ENCODE results near the gene GANC.
"Not testable (repeated sequence)": the region's sequence is repeated elsewhere in the genome, so short reads cannot be mapped to it uniquely, and the experiment has no call there.

GANC gene, protein sequence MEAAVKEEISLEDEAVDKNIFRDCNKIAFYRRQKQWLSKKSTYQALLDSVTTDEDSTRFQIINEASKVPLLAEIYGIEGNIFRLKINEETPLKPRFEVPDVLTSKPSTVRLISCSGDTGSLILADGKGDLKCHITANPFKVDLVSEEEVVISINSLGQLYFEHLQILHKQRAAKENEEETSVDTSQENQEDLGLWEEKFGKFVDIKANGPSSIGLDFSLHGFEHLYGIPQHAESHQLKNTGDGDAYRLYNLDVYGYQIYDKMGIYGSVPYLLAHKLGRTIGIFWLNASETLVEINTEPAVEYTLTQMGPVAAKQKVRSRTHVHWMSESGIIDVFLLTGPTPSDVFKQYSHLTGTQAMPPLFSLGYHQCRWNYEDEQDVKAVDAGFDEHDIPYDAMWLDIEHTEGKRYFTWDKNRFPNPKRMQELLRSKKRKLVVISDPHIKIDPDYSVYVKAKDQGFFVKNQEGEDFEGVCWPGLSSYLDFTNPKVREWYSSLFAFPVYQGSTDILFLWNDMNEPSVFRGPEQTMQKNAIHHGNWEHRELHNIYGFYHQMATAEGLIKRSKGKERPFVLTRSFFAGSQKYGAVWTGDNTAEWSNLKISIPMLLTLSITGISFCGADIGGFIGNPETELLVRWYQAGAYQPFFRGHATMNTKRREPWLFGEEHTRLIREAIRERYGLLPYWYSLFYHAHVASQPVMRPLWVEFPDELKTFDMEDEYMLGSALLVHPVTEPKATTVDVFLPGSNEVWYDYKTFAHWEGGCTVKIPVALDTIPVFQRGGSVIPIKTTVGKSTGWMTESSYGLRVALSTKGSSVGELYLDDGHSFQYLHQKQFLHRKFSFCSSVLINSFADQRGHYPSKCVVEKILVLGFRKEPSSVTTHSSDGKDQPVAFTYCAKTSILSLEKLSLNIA (N-terminal part only)

DNA sequence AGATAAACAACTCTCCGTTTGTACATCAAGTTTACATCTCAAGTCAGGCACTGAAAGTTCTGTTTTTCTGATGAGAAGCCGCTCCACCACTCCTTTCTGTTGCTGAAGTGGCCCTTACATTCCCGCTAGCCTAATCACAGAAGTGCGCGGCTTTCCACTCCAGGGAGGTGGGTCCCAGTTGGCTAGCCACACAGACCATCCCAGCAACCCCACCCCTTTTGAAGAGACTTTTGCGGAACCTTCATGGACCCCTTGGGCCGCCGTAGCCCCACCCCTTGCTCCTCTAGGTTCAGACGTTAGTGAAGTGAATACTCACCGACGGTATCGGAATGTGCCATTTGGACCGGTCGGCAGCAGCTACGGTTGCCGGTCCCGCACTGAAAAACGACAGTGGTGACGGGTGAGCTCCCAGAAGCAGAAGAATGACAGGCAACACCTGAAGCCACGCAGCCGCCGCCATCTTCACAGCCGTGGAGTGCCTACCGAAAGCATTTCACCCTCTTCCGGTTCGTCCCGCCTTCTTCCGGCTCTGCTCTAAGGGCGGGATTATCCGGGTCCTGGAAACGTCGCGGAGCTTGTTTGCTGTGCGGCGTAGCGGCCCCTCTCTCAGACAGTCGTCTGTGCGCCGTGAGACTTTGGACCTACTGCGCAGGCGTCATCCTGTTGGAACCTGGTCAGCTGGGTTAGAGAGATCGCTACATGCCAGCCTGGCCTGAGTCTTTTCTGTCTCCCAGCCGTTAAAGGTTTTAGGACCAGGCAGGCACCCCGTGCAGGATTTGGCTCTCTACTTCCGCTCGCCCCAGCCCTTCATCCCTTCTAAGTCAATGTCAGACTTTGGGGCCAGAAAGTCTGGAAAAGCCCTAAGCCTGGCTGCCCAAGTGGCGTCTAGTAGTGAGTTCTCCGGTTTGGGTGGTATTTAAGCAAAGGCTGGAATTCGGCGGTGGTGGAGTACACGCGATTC lies at the start of gene GANC, which contains the start of gene TMEM87A:
TSS of gene GANC (plus strand) at position 263 of the 961 bp plus-strand sequence. CDS start 1,281 bp downstream, outside the sequence.
TSS of gene TMEM87A (minus strand) at position 495 of the 961 bp plus-strand sequence. CDS start at position 460, 35 bp downstream.
- in situ Hi-C loops (cut with HindIII; ENCODE audit: low sequenced_read_pairs), result no loop called here

DNA sequence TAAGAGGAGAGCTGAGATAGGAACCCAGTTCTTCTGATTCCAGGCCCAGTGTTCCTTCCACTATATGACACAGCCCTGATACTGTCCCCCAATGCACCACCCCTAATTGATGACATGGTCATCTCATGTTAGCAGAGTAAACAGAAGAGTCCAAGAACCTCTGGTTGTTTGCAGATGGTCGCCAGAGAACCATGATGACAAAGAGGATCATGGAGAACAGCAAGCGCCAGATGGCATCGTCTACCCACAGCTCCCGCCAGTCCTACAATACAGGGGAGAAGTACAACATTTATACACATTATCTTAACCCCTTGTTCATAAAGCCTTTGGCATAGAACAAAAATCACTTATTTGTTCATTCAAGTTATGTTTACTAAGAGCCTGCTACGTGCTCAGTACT lies 46.4 kb upstream of the GANC start:
- in situ Hi-C loops (cut with HindIII; ENCODE audit: low sequenced_read_pairs), result no loop called here

DNA sequence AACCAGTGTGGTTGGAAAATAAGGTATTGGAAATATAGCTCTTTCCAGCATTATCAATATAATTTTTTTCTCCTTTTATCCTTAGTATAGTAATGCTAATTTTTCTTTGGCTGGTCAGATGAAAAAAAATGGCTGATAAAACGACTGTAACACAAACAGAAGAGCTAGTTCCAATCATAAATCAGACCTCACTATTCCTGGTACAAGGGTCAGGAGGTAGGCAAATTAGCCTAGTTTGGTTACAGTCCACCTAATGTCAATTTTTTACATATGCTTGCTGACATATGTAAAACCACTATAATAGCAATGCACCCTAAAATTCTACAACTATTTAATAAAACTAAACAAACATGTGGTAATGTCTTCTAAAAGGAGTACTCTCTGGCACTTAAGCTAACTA lies 45.0 kb upstream of the GANC start:
- in situ Hi-C loops (cut with HindIII; ENCODE audit: low sequenced_read_pairs), result no loop called here

DNA sequence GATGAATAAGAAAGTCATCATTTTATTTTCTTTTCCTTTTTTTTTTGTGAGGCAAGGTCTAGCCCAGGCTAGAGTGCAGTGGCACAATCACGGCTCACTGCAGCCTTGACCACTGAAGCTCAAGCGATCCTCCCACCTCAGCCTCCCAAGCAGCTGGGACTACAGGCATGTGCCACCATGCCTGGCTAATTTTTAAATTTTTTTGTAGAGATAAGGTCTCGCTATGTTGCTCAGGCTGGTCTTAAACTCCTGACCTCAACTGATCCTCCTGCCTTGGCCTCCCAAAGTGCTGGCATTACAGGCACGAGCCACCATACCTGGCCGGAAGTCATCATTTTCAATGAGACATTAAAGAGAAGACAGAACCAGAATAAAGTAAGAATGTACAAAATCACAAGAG lies 44.0 kb upstream of the GANC start:
- in situ Hi-C loops (cut with HindIII; ENCODE audit: low sequenced_read_pairs), result not testable (repeated sequence)

DNA sequence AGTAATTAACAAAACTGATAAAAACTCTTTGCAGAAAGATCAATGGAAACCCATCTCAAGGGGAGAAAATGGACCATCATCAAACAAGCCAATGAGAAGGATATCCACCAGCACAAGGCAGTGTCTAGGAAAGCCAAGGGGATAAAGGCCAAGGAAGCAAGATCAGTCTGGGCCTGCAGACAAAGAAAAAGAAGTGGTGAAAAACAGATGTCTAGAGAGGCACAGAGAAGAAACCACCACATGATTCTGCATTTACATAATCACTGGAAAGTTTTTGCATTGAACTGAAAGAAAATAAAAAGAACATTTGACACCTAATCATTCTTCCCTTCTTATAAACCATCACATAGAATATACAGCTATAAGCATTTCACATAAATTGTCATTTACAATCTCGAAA lies 41.9 kb upstream of the GANC start:
- in situ Hi-C loops (cut with HindIII; ENCODE audit: low sequenced_read_pairs), result no loop called here

DNA sequence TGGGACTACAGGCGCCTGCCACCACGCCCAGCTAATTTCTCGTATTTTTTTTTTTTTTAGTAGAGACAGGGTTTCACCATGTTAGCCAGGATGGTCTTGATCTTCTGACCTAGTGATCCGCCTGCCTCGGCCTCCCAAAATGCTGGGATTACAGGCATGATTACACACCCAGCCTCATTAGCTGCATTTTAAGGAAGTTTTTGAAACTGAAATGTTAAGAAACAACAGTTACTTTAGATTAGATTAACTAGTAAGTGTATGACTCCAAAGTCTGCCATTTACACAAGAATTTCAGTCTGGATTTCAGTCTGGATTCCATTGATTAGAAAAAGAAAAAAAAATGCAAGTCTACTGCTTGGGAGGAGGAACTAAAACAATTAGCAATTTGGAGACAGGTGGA lies 40.4 kb upstream of the GANC start:
- in situ Hi-C loops (cut with HindIII; ENCODE audit: low sequenced_read_pairs), result no loop called here

DNA sequence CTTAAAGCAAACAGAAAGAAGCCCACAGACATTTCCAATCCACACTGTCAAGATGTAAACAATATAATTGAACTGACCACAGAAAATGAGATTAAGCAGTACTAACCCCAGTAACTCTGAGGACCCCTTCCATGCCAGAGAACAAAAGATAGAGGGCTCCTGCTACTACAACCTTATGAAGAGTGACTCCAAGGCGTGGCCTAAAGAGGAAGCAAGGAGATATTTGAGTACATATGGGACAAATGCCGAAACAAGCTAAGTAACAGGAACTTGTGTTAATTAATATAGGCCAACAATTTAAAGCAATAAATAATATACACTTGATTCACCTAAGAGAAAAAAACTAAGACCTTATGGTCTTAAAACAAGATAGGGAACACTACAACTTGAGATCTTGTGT lies 39.9 kb upstream of the GANC start:
- in situ Hi-C loops (cut with HindIII; ENCODE audit: low sequenced_read_pairs), result no loop called here

DNA sequence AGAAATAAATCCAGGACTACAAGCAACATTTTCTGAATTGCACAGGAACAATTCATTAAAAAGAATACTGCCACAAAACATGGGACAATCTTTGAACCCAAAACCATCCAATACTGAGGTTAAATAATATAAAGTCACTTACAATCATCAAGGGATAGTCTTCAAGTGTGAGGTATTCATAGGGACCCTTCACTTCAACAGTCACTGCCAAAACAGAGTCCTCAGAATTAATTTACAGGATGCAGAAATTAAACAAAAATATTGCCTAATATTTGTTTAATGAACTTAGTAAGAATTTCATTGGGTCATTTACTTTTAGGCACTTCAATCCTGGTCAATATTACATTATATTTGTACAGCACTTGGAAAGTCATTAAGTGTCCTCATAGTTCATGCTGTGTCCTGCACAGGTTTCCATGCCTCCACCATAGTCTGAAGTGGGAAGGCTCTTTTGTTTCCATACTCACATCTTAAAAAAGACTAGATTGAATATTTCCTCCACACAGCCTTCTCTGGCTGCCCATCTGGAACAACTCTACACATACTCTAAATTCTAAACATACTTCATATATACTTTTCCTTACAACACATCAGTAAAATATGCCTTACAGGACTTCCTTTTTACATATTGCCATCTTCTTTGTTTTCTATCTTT lies 33.3 kb upstream of the GANC start:
- in situ Hi-C loops (cut with HindIII; ENCODE audit: low sequenced_read_pairs), result no loop called here

DNA sequence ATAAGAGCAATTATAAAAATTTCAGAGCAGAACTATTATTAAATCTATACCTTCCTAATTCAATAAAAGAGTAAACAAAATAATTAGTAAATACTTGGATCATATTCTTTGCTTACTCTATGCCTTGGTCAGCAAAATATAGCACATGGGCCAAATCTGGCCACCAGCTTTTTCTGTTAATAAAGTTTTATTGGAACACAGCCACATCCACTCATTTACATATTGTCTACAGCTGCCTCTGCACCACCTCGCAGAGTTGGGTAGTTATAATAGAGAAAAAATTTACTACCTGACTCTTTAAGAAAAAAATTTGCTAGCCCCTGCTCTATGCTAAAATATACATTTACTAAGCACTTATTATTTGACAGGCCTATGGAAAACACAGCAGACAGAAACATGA lies 32.2 kb upstream of the GANC start:
- in situ Hi-C loops (cut with HindIII; ENCODE audit: low sequenced_read_pairs), result no loop called here

DNA sequence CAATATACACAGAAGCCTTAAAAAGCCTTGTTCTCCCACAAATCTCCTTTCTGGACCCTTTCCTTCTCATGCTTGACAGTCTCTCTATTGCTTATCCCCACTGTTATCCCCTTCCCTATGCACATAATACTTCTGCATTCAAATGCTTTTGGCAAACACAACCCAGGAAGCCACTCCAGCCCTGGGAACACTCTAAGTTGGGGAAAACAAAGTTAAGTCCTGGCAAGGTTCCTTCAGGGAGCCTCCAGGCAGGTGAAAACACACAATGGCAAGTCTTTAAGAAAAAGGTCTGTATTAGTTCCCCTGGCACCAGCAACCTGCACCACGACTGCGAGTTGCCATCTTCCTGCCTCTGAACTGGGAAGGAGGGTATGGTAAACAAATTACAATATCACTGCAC lies 19.7 kb upstream of the GANC start:
- in situ Hi-C loops (cut with HindIII; ENCODE audit: low sequenced_read_pairs), result no loop called here

DNA sequence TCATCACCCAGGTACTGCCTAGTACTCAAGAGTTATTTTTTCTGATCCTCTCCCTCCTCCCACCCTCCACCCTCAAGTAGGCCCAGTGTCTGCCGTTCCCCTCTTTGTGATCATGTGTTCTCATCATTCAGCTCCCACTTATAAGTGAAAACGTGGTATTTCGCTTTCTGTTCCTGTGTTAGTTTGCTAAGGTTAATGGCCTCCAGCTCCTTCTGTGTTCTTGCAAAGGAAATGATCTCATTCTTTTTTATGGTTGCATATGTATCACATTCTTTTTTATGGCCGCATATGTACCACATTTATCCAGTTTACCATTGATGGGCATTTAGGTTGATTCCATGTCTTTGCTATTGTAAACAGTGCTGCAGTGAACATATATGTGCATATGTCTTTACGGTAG lies 8.2 kb upstream of the GANC start:
- in situ Hi-C loops (cut with HindIII; ENCODE audit: low sequenced_read_pairs), result no loop called here

DNA sequence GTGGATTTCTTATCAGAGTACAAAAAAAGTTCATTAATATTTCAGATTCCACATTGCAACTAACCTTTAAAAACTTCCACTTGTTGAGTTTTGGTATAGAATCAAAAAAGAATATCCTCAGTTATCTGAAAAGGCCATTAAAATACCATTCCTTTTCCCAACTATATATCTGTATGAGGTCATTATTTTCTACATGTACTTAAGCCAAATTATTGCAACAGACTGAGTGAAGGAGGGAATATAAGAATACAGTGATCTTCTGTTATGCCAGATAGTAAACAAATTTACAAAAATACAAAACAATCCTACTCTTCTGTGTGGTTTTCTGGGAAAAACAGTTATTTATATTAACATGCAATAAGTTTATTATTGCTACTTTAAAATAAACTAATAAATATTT lies 5.7 kb upstream of the GANC start:
- in situ Hi-C loops (cut with HindIII; ENCODE audit: low sequenced_read_pairs), result no loop called here

DNA sequence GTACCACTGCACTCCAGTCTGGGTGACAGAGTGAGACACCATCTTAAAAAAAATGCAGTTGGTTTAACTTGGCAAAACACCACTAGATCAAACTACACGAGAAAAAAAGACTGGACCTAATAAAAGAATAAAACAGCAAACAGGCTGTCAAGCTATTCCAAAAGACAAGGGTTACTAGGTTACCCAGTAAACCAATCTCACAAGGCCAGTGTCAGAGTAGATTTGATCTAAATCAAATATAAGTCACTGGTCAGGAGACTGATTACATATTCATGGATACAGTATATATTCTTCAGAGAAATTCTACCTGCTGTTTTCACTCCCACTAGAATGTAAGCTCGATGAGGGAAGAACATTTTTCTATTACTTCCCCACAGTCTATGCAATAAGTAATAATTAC lies 2.5 kb upstream of the GANC start:
- in situ Hi-C loops (cut with HindIII; ENCODE audit: low sequenced_read_pairs), result no loop called here

DNA sequence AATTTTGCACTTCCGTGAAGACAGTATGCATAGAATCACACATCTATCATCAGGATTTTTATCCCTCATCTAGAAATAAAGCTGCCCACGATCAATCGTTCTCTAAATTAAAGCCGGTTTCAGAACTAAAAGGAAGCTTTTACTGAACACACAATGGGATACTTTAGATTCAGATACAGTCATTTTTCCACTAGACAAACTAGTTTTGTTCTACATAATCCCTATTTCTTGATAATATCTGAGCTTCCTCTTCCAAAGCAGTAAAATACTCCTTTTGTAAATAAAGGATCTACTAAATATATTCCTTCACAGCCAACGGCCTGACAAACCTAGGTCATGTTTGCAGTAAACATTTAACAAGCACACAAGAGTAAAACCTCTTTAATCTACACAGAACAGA lies 2.0 kb upstream of the GANC start:
- in situ Hi-C loops (cut with HindIII; ENCODE audit: low sequenced_read_pairs), result no loop called here

DNA sequence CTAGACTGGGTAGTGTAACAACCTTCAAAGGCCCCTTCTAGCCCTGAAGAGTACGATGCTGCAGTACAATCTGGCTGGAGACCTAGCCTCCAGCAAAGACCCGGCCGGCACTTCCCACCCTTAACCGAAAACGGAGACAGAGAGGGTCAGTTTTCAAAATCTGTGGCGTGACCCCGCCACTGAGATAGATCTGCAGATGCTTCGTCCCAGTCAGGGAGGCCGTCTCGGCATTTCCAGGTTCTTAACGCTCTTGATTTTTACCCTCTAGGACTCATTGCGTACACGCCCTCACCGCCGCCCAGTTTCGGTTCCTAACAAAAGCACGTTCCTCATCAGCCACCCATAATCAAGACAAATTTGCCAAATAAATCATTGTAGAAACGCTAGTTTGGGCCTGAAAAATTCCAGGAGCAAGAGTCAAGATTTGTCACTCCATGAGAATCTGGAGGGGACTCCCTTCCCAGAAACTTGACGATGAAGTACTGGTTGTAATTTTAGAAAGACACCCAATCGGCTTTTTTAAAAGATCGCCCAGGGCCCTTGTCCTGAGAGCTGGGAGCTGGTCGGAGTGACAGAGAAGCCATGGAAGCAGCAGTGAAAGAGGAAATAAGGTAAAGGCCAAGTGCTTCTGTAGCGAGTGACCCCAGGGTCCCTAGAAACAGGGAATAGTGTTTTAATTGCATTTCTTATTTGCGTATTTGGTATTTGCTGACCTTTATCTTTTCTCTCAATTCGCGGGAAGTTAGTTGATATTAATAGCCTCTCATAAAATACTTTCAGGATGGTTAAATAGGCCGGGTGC lies 1.1 kb downstream of the GANC start:
- in situ Hi-C loops (cut with HindIII; ENCODE audit: low sequenced_read_pairs), result no loop called here

DNA sequence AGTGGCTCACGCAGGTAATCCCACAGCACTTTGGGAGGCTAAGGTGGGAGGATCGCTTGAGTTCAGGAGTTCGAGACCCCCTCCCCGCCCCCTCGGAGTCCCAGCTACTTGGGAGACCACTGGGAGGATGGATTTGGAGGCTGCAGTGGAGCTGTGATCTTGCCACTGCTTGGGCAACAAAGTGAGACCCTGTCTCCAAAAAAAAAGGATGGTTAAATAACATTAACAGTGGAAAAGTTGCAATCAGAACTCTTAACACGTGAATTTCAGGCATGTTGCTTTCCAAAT lies 1.6 kb downstream of the GANC start:
- in situ Hi-C loops (cut with HindIII; ENCODE audit: low sequenced_read_pairs), result no loop called here

DNA sequence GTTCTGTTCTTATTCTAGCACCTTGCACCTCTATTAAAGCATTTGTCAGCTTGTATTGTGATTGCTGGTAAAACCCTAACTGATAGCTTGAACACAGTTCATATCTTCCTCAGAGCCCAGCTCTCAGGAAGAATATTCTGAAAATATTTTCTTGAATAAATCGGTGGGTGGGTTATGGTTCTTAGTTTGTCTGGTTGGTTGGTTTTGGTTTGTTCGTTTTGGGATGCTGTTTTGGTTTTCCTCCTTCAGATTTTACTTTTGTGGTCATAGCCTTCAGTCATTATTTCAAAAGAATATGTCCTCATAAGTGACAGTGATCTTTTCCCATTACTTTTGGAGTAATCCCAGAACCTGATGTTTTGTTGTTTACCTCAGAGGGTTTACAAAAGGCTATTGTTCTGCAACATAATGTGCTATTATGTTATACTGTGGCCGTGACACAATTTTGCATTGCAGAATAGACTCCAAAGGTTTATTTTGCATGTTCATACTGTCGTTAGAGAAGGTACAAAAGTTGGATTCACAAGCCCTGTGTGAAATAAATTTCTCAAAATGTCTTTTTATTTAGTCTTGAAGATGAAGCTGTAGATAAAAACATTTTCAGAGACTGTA lies 2.9 kb downstream of the GANC start:
- in situ Hi-C loops (cut with HindIII; ENCODE audit: low sequenced_read_pairs), result no loop called here

DNA sequence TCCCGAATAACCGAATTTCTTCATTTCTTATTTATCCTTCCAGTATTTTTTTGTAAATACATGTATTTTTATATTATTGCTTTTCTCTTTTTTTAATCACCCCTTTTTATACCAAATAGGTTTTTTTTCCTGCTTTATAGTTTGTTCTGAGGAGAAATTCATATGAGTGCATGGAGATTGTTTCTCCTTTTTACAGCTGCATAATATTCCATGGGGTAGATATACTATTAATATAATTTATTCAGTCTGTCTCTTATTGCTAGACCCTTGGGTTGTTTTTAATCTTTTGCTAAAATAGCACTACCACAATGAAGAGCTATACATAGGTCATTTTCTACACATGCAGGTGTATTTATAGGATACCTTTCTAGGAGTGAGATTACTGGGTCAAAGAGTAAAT lies 3.8 kb downstream of the GANC start:
- in situ Hi-C loops (cut with HindIII; ENCODE audit: low sequenced_read_pairs), result no loop called here

DNA sequence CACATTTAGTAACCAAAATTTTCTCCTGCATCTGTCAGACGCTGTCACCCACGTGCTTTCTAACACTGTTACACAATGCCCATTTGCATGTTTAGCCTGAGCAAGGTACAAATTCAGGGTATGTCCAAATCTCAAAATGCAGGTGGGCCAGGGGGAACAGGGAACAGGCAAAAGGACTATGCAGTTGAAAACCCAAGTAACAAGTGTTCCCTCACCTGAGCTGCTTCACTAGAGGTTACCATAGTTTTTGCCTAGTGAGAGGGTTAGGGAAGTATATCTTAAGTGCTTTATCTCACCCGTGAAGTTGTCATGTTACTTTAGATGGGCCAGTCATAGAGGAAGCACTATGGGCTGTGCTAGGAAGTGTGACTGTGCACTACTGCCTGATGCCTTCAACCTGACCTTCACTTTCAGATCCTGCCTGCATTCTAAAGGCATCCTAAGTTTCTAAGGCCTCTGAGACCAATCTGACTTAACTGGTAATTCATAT lies 6.3 kb downstream of the GANC start:
- in situ Hi-C loops (cut with HindIII; ENCODE audit: low sequenced_read_pairs), result no loop called here
